Activated naive CD4-positive, alpha-beta T cell treated with anti-CD3 and anti-CD28 coated beads, Interleukin-2, amount 10 ng/mL, durations not matched to agents 7 days and 5 days (primary cell): ENCODE results near the gene FIGNL2.
"Not testable (repeated sequence)": the region's sequence is repeated elsewhere in the genome, so short reads cannot be mapped to it uniquely, and the experiment has no call there.

ENCODE experiments used
- CTCF ChIA-PET: fragments of 350-600 bp; sonication (Branson Sonifier 250); formaldehyde crosslinking; loops from one replicate; lab custom pipeline; 2021; ENCODE audit warnings: antibody characterized with exemption; lab: Charles Lee
- DNase-seq: peaks from one replicate; pipeline ENCODE4 v3.0.0-alpha.2; 2020
- H3K27ac Mint-ChIP-seq: one replicate; pipeline ENCODE4 v1.8.0; 2021; ENCODE audit warnings: mild to moderate bottlenecking, moderate library complexity, mixed read lengths
- H3K27me3 Mint-ChIP-seq: one replicate; pipeline ENCODE4 v1.8.0; 2021; ENCODE audit warnings: mild to moderate bottlenecking, mixed read lengths
- H3K36me3 Mint-ChIP-seq: one replicate; pipeline ENCODE4 v1.8.0; 2021; ENCODE audit warnings: mixed read lengths
- H3K4me1 Mint-ChIP-seq: one replicate; pipeline ENCODE4 v1.8.0; 2021; ENCODE audit warnings: mixed read lengths
- H3K4me3 Mint-ChIP-seq: one replicate; pipeline ENCODE4 v1.8.0; 2021; ENCODE audit warnings: mild to moderate bottlenecking, moderate library complexity, mixed read lengths
- H3K9me3 Mint-ChIP-seq: one replicate; pipeline ENCODE4 v1.8.0; 2021; ENCODE audit warnings: mixed read lengths

FIGNL2 gene

GRCh38 chr12:51885294-51886020 lies 36.9 kb upstream of the FIGNL2 start:
- peaks cover 11% of the 10 kb centered on the region for H3K27me3 Mint-ChIP-seq

GRCh38 chr12:51884676-51885229 lies 36.2 kb upstream of the FIGNL2 start:
- Mint-ChIP-seq H3K9me3 (peaks cover 8% of the 10 kb centered on the region), H3K27me3 (peaks cover 5% of the 10 kb centered on the region), H3K36me3 (peaks cover 7% of the 10 kb centered on the region), H3K4me1 (peaks cover 25% of the 10 kb centered on the region), H3K4me3 (no peak overlapping the region), H3K27ac (peak overlapping the region; percentile 55)
- DNase-seq = no peak
- CTCF ChIA-PET = interaction anchor here (1.1 to 3.4 kb wide), 3 partner anchors 9 to 39 kb away, joined by 3 to 18 read pairs (median 3); no protein-coding TSS in a partner anchor

More at GRCh38 chr12:51885294-51886020, 36.9 kb upstream of the FIGNL2 start:
- Mint-ChIP-seq H3K4me1 (peaks cover 25% of the 10 kb centered on the region), H3K27ac (peak overlapping the region; percentile 94)
- H3K36me3 Mint-ChIP-seq, H3K4me3 Mint-ChIP-seq, DNase-seq, H3K9me3 Mint-ChIP-seq: not testable (repeated sequence)
- CTCF ChIA-PET = interaction anchor here (0.6 to 3.4 kb wide), 7 partner anchors 10 to 185 kb away, joined by 3 to 18 read pairs (median 3); partner anchors contain the start of gene ATG101

- peaks cover 25% of the 10 kb centered on the region for H3K4me1 Mint-ChIP-seq
- no peak overlapping the region for H3K4me3 Mint-ChIP-seq
- CTCF ChIA-PET = interaction anchor here (1.1 to 3.4 kb wide), 3 partner anchors 9 to 39 kb away, joined by 3 to 18 read pairs (median 3); no protein-coding TSS in a partner anchor
- no peak for DNase-seq
- peaks cover 10% of the 10 kb centered on the region for H3K27me3 Mint-ChIP-seq
- H3K36me3 Mint-ChIP-seq = peaks cover 7% of the 10 kb centered on the region
- peaks cover 8% of the 10 kb centered on the region for H3K9me3 Mint-ChIP-seq
- H3K27ac Mint-ChIP-seq = peak overlapping the region; percentile 28
Observed at GRCh38 chr12:51883998-51884675, 35.6 kb upstream of the FIGNL2 start.

- H3K27ac Mint-ChIP-seq = no peak overlapping the region
- no peak overlapping the region for H3K4me3 Mint-ChIP-seq
- peaks cover 8% of the 10 kb centered on the region for H3K9me3 Mint-ChIP-seq
- peaks cover 11% of the 10 kb centered on the region for H3K27me3 Mint-ChIP-seq
- no peak for DNase-seq
- H3K36me3 Mint-ChIP-seq = peaks cover 7% of the 10 kb centered on the region
- peaks cover 25% of the 10 kb centered on the region for H3K4me1 Mint-ChIP-seq
- CTCF ChIA-PET = no interaction called here
Observed at GRCh38 chr12:51883295-51883694, 34.8 kb upstream of the FIGNL2 start.

GRCh38 chr12:51879102-51879501 lies 30.6 kb upstream of the FIGNL2 start:
- no peak for DNase-seq
- Mint-ChIP-seq H3K9me3 (no peaks in the 10 kb centered on the region), H3K4me1 (no peaks in the 10 kb centered on the region), H3K27ac (no peak overlapping the region), H3K27me3 (peaks cover 18% of the 10 kb centered on the region), H3K36me3 (no peaks in the 10 kb centered on the region), H3K4me3 (no peak overlapping the region)
- CTCF ChIA-PET = interaction anchor here (0.8 kb wide), 1 partner anchor 39 kb away, joined by 3 read pairs; no protein-coding TSS in a partner anchor

GRCh38 chr12:51874486-51874885 lies 26.0 kb upstream of the FIGNL2 start:
- DNase-seq = no peak
- Mint-ChIP-seq H3K9me3 (no peaks in the 10 kb centered on the region), H3K4me3 (no peak overlapping the region), H3K36me3 (no peaks in the 10 kb centered on the region), H3K27me3 (peaks cover 47% of the 10 kb centered on the region), H3K4me1 (peaks cover 3% of the 10 kb centered on the region), H3K27ac (no peak overlapping the region)
- CTCF ChIA-PET = interaction anchor here (0.7 to 5.2 kb wide), 12 partner anchors 11 to 453 kb away, joined by 3 to 27 read pairs (median 5); partner anchors contain the start of genes ANKRD33 and SLC4A8

GRCh38 chr12:51874000-51874399 lies 25.5 kb upstream of the FIGNL2 start:
- Mint-ChIP-seq H3K9me3 (no peaks in the 10 kb centered on the region), H3K4me3 (no peak overlapping the region), H3K27ac (no peak overlapping the region), H3K27me3 (peaks cover 48% of the 10 kb centered on the region), H3K36me3 (no peaks in the 10 kb centered on the region), H3K4me1 (peaks cover 3% of the 10 kb centered on the region)
- no peak for DNase-seq
- CTCF ChIA-PET = interaction anchor here (1.2 to 5.2 kb wide), 6 partner anchors 8 to 453 kb away, joined by 4 to 27 read pairs (median 4); partner anchors contain the start of gene ANKRD33

GRCh38 chr12:51873251-51873994 lies 24.9 kb upstream of the FIGNL2 start:
- Mint-ChIP-seq H3K27ac (no peak overlapping the region), H3K4me1 (peaks cover 4% of the 10 kb centered on the region), H3K27me3 (peaks cover 53% of the 10 kb centered on the region), H3K4me3 (no peak overlapping the region), H3K36me3 (no peaks in the 10 kb centered on the region), H3K9me3 (no peaks in the 10 kb centered on the region)
- CTCF ChIA-PET = interaction anchor here (1.2 to 5.2 kb wide), 4 partner anchors 8 to 50 kb away, joined by 4 to 27 read pairs (median 4); partner anchors contain the start of gene ANKRD33
- DNase-seq = no peak

- Mint-ChIP-seq H3K4me3 (no peak overlapping the region), H3K27ac (no peak overlapping the region), H3K9me3 (no peaks in the 10 kb centered on the region), H3K4me1 (peaks cover 7% of the 10 kb centered on the region), H3K36me3 (no peaks in the 10 kb centered on the region), H3K27me3 (peaks cover 61% of the 10 kb centered on the region)
- DNase-seq = no peak
- CTCF ChIA-PET = interaction anchor here (1.2 to 5.2 kb wide), 2 partner anchors 10 to 49 kb away, joined by 4 to 27 read pairs; no protein-coding TSS in a partner anchor
Observed at GRCh38 chr12:51872689-51872981, 24.1 kb upstream of the FIGNL2 start.

GRCh38 chr12:51871918-51872688 lies 23.6 kb upstream of the FIGNL2 start:
- no peak for DNase-seq
- CTCF ChIA-PET = interaction anchor here (1.0 to 5.2 kb wide), 3 partner anchors 9 to 451 kb away, joined by 3 to 27 read pairs (median 3); no protein-coding TSS in a partner anchor
- H3K27ac Mint-ChIP-seq = no peak overlapping the region
- H3K4me3 Mint-ChIP-seq = no peak overlapping the region
- H3K4me1 Mint-ChIP-seq = peaks cover 7% of the 10 kb centered on the region
- peaks cover 67% of the 10 kb centered on the region for H3K27me3 Mint-ChIP-seq
- H3K36me3 Mint-ChIP-seq = no peaks in the 10 kb centered on the region
- H3K9me3 Mint-ChIP-seq = no peaks in the 10 kb centered on the region

- no peak for DNase-seq
- Mint-ChIP-seq H3K4me3 (no peak overlapping the region), H3K9me3 (no peaks in the 10 kb centered on the region), H3K27ac (no peak overlapping the region), H3K36me3 (no peaks in the 10 kb centered on the region), H3K4me1 (peaks cover 7% of the 10 kb centered on the region), H3K27me3 (peaks cover 75% of the 10 kb centered on the region)
- CTCF ChIA-PET = interaction anchor here (1.0 to 5.2 kb wide), 3 partner anchors 8 to 450 kb away, joined by 3 to 27 read pairs (median 3); no protein-coding TSS in a partner anchor
Observed at GRCh38 chr12:51871126-51871525, 22.6 kb upstream of the FIGNL2 start.

GRCh38 chr12:51870504-51870903 lies 22.0 kb upstream of the FIGNL2 start:
- Mint-ChIP-seq H3K27ac (no peak overlapping the region), H3K36me3 (no peaks in the 10 kb centered on the region), H3K4me1 (peaks cover 7% of the 10 kb centered on the region), H3K9me3 (no peaks in the 10 kb centered on the region), H3K4me3 (no peak overlapping the region), H3K27me3 (peaks cover 79% of the 10 kb centered on the region)
- CTCF ChIA-PET = no interaction called here
- no peak for DNase-seq

- Mint-ChIP-seq H3K27ac (no peak overlapping the region), H3K4me3 (no peak overlapping the region), H3K36me3 (no peaks in the 10 kb centered on the region), H3K27me3 (peaks cover 79% of the 10 kb centered on the region), H3K9me3 (no peaks in the 10 kb centered on the region), H3K4me1 (peaks cover 7% of the 10 kb centered on the region)
- CTCF ChIA-PET = no interaction called here
- no peak for DNase-seq
Observed at GRCh38 chr12:51869931-51870330, 21.4 kb upstream of the FIGNL2 start.
